Measurements from ENCODE around the gene XKR7.

Gene XKR7

DNA sequence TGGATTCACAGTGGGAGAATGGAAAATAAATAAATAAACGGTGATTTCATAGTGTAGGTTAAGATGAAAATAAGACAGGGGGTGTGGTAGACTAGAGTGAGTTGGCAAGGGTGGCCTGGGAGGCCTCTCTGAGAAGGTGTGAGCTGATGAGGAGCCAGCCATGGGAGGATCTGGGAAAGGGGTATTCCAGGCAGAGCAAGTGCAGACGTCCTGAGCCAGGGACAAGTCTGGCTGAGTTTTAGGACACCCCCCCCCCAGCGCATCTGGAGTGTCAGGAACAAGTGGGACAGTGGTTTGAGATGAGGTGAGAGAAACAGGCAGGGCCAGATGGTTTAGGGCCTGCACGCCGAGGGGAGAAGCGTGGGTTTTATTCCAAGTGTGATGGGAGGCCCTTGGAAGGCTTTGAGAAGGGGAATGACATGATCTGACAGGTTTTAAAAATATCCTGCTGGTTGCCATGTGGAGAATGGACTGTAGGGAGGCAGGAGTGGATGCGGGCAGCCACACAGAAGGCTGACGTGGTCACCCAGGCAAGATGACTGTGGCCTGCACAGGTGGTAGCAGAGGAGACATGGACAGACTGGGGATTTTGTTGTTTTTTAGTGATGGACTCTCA is 21.2 kb downstream of the XKR7 start:
- TF ChIP-seq, protein P1, sequence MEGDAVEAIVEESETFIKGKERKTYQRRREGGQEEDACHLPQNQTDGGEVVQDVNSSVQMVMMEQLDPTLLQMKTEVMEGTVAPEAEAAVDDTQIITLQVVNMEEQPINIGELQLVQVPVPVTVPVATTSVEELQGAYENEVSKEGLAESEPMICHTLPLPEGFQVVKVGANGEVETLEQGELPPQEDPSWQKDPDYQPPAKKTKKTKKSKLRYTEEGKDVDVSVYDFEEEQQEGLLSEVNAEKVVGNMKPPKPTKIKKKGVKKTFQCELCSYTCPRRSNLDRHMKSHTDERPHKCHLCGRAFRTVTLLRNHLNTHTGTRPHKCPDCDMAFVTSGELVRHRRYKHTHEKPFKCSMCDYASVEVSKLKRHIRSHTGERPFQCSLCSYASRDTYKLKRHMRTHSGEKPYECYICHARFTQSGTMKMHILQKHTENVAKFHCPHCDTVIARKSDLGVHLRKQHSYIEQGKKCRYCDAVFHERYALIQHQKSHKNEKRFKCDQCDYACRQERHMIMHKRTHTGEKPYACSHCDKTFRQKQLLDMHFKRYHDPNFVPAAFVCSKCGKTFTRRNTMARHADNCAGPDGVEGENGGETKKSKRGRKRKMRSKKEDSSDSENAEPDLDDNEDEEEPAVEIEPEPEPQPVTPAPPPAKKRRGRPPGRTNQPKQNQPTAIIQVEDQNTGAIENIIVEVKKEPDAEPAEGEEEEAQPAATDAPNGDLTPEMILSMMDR (IDR thresholded peaks at IDR 0.05; ENCODE audit: low read depth, low read length, missing control alignments), result no peak
- H3K4me3 ChIP-seq (replicated peaks; ENCODE audit: low read depth, low read length), result no peak overlapping the region
- DNase-seq (ENCODE audit: extremely low read depth, low read depth), result no peak

DNA sequence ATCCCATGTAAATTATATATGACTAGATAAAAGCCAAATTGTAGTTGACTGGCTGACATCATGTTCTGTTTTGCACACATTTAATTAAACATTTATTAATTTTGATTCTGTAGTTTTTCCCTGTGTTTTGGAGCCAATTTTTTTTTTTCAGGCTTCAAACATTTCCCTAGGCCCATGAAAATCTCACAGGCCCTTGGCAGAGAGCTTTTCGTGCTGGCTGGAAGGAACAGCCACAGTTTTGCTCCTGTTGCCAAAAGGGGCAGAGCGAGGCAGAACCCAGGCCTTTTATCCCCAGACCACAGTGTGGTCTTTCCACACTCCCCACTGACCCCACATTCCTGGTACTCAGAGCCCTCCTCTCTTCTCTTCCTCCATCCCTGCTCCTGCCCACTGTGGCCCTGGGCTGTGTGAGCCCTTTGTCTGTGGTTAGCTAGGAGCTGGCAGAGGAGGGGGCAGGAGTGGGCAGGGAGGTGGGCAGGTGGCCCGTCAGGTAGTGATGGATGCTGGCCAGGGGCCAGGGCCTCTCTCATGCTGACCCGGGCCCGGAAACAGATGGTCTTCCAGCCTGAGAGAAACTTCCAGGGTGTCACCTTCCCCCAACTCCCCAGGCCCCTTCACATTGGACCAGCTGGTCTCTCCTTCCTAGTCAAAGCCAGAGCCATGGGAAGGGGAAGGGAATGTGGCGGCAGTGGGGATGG is 22.8 kb downstream of the XKR7 start:
- TF ChIP-seq, protein P1 (IDR thresholded peaks at IDR 0.05; ENCODE audit: low read depth, low read length, missing control alignments), result no peak
- H3K4me3 ChIP-seq (replicated peaks; ENCODE audit: low read depth, low read length), result no peak overlapping the region
- no peak for DNase-seq (ENCODE audit: extremely low read depth, low read depth)

DNA sequence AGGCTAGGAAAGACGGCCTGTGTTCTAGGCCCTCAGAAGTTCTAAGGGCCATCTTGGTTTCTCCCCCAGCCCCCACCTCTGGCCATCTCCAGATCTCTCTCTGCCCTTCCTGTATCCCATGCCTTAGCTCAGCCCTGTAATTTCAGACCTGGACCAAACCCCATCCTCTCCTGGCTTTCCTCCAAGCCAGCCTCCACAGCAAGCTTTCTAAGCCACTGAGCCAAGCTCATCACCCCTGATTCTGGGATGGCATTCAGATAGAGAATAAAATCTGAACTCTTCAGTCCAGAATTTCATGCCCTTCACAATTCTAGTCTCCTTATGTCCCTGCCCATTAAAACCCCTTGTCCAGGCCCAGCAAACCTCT is 23.4 kb downstream of the XKR7 start:
- TF ChIP-seq, protein P1 (IDR thresholded peaks at IDR 0.05; ENCODE audit: low read depth, low read length, missing control alignments), result no peak
- H3K4me3 ChIP-seq (replicated peaks; ENCODE audit: low read depth, low read length), result no peak overlapping the region
- no peak for DNase-seq (ENCODE audit: extremely low read depth, low read depth)

DNA sequence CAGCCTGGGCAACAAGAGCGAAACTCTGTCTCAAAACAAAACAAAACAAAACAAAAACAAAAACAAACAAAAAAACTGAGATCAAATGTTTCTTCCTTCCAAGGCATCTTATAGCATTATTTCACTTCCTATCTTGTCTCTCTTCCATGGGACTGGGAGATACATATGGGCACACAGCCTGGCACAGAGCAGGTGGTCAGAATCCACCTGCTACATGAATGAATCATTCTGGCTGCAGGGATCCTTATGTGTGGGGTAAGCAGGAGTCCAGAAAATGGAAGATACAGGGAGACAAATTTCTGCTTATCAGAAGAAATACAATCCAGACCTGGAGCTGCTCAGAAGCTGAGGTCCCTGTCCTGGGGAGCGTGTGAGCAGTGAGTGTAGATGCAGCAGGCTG is 24.1 kb downstream of the XKR7 start:
- TF ChIP-seq, protein P1 (IDR thresholded peaks at IDR 0.05; ENCODE audit: low read depth, low read length, missing control alignments), result no peak
- no peak overlapping the region for H3K4me3 ChIP-seq (replicated peaks; ENCODE audit: low read depth, low read length)
- no peak for DNase-seq (ENCODE audit: extremely low read depth, low read depth)

DNA sequence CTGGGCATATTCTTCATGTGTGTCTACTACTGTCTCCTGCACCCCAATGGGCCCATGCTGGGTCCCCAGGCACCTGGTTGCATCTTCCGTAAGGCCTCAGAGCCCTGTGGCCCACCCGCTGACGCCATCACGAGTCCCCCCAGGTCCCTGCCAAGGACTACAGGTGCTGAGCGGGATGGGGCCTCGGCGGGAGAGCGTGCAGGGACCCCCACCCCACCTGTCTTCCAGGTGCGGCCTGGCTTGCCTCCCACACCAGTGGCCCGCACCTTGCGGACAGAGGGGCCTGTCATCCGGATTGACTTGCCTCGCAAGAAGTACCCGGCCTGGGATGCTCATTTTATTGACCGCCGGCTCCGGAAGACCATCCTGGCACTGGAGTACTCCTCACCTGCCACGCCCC is 29.0 kb downstream of the XKR7 start:
- H3K4me3 ChIP-seq (replicated peaks; ENCODE audit: low read depth, low read length), result no peak overlapping the region
- TF ChIP-seq, protein P1 (IDR thresholded peaks at IDR 0.05; ENCODE audit: low read depth, low read length, missing control alignments), result no peak
- DNase-seq (ENCODE audit: extremely low read depth, low read depth), result no peak

DNA sequence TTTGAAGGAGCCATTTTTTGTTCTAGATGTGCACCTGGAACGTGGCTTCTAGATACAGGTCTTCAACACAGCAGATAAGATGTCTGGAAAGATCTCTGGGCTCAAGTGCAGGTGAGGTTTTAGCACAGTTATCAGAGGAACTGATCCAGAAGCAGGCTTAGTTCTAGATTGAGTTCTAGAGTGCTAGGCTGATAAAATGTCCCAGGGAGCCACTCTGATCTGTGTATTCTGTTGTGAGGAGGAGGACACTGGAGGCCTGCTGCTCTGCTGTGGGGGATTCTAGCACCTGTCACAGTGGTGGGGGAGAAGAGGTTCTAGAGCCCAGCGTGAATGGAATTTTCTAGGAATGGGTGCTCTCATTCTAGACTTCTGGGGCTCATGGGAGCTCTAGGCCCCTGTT is 30.3 kb downstream of the XKR7 start:
- TF ChIP-seq, protein P1 (IDR thresholded peaks at IDR 0.05; ENCODE audit: low read depth, low read length, missing control alignments), result no peak
- H3K4me3 ChIP-seq (replicated peaks; ENCODE audit: low read depth, low read length), result no peak overlapping the region
- no peak for DNase-seq (ENCODE audit: extremely low read depth, low read depth)
